Activated naive CD8-positive, alpha-beta T cell treated with anti-CD3 and anti-CD28 coated beads, Interleukin-2, amount 50 U/mL, for 24 hours (primary cell): ENCODE results near the gene CST3.

Source experiments
- ATAC-seq: fragments of 150-1000 bp; cut with Tn5 transposase; one replicate; pipeline ENCODE4 v1.10.0; 2021
- DNase-seq: peaks from one replicate; pipeline ENCODE4 v3.0.0; 2021
- H3K27ac Mint-ChIP-seq: one replicate; pipeline ENCODE4 v1.8.0; 2021; ENCODE audit warnings: mild to moderate bottlenecking, mixed read lengths
- H3K27me3 Mint-ChIP-seq: one replicate; pipeline ENCODE4 v1.8.0; 2021; ENCODE audit warnings: mixed read lengths
- H3K36me3 Mint-ChIP-seq: one replicate; pipeline ENCODE4 v1.8.0; 2021; ENCODE audit warnings: low read depth, mixed read lengths
- H3K4me1 Mint-ChIP-seq: one replicate; pipeline ENCODE4 v1.8.0; 2021; ENCODE audit warnings: mixed read lengths
- H3K4me3 Mint-ChIP-seq: one replicate; pipeline ENCODE4 v1.8.0; 2021; ENCODE audit warnings: mild to moderate bottlenecking, moderate library complexity, mixed read lengths
- H3K9me3 Mint-ChIP-seq: one replicate; pipeline ENCODE4 v1.8.0; 2021; ENCODE audit warnings: mixed read lengths

Gene CST3

DNA sequence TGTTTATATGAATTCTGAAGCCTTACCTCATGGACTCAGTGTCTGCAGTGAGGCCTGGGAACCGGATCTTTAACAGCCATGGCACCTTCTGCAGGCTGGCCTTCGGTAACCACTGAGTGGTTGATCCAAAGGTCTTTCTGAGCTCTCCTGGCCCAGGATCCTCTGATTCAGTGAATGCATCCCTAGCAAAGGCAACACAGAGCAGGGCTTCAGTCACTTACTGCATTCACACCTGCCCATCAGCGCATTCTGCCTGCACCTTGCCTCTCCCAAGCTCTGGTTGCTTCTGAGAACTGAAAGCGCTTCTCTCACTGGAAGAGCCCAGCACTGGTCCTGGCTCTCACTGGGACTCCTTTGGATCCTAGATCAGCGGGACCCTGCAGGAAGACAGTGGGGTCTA, 23.6 kb downstream of the CST3 start:
- H3K27ac Mint-ChIP-seq: no peak overlapping the region
- H3K9me3 Mint-ChIP-seq: no peaks in the 10 kb centered on the region
- DNase-seq (no peak), ATAC-seq (no peak)
- no peaks in the 10 kb centered on the region for H3K36me3 Mint-ChIP-seq
- H3K4me1 Mint-ChIP-seq: no peaks in the 10 kb centered on the region
- H3K4me3 Mint-ChIP-seq: no peak overlapping the region
- H3K27me3 Mint-ChIP-seq: peaks cover 12% of the 10 kb centered on the region

GRCh38 chr20:23613676-23614075, 24.1 kb downstream of the CST3 start:
- Mint-ChIP-seq H3K4me3 (no peak overlapping the region), H3K27me3 (peaks cover 10% of the 10 kb centered on the region), H3K4me1 (no peaks in the 10 kb centered on the region), H3K27ac (no peak overlapping the region), H3K36me3 (no peaks in the 10 kb centered on the region), H3K9me3 (no peaks in the 10 kb centered on the region)
- ATAC-seq (no peak), DNase-seq (no peak)

DNA sequence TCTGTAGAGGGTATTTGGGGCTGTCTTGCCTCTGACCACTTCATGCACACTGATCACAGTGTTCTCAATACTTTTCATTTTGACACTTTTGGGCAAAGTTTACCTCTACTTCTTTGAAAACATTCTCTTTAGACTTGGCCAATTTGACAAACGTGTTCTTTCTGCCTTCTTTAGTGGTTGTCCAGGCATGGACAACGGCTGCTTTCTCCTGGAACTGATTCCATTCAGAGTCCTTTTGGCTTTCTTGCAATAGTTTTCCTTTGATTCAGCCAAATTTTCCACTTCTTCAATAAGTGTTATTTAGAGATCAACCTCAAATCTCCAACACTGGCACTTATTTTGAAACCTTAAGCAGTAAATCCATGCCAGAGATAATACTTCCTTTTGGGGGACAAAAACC, 25.4 kb downstream of the CST3 start:
- Mint-ChIP-seq H3K27ac (no peak overlapping the region), H3K27me3 (peaks cover 4% of the 10 kb centered on the region), H3K4me1 (no peaks in the 10 kb centered on the region), H3K4me3 (no peak overlapping the region), H3K36me3 (no peaks in the 10 kb centered on the region), H3K9me3 (no peaks in the 10 kb centered on the region)
- DNase-seq (no peak), ATAC-seq (no peak)

DNA sequence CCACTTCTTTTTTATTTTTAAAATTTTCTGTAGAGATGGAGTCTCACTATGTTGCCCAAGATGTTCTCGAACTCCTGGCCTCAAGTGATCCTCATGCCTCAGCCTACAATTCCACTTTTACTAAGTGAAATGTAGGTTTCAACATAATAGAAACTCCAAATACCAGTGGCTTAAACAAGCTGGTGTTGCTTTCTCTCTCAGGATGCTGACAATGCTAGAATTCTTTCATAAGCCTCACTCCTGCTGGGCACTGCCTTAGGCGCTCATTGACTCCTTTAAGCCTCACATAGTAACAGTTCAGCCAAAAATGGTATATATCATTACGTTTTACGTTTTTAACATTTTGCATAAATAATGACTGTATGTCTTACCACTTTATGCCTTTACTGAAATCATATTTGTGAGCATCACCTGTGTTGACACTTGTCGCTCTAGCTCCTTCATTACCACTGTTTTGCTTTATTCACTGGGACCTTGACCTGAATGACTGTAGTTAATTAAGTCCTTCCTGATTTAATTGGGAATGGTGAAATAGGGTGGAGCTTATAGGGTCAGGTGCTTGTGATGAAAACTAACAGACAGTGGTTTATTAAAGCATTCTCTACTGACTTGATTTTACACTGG, 28.2 kb downstream of the CST3 start:
- no peak overlapping the region for H3K27ac Mint-ChIP-seq
- no peak for ATAC-seq
- no peak for DNase-seq
- H3K4me1 Mint-ChIP-seq: peaks cover 4% of the 10 kb centered on the region
- no peaks in the 10 kb centered on the region for H3K27me3 Mint-ChIP-seq
- no peaks in the 10 kb centered on the region for H3K9me3 Mint-ChIP-seq
- H3K4me3 Mint-ChIP-seq: no peak overlapping the region
- H3K36me3 Mint-ChIP-seq: no peaks in the 10 kb centered on the region

DNA sequence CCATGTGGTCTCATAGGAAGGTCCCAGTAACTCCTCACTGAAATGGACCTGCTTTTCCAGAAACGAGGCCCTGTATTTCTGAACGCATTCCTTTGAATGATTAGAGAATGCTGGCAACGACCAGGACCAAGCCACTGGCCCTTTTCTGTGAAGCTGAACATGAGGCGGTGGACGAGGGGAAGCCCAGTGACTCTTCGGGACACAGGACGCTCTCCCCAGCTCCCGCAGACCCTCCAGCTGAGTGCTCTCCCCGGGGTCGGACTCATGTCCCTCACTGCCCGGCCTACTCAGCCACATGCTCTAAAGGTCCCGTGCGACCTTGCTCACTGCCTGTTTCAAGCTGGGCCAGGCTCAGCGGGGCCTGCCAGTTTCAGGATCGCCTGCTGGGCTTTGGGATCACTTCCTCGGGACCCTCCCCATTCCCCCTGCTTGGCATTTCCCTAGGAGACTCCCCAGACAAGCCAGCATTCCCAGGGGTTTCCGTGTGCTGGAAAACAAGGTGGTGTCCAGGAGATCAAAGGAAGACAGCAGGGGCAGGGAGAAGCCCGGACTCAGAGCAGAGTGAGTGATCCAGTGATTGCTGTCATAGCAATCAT, 29.4 kb downstream of the CST3 start:
- Mint-ChIP-seq H3K4me3 (no peak overlapping the region), H3K36me3 (no peaks in the 10 kb centered on the region), H3K9me3 (no peaks in the 10 kb centered on the region), H3K27ac (no peak overlapping the region), H3K27me3 (no peaks in the 10 kb centered on the region), H3K4me1 (peaks cover 4% of the 10 kb centered on the region)
- no peak for DNase-seq
- no peak for ATAC-seq

DNA sequence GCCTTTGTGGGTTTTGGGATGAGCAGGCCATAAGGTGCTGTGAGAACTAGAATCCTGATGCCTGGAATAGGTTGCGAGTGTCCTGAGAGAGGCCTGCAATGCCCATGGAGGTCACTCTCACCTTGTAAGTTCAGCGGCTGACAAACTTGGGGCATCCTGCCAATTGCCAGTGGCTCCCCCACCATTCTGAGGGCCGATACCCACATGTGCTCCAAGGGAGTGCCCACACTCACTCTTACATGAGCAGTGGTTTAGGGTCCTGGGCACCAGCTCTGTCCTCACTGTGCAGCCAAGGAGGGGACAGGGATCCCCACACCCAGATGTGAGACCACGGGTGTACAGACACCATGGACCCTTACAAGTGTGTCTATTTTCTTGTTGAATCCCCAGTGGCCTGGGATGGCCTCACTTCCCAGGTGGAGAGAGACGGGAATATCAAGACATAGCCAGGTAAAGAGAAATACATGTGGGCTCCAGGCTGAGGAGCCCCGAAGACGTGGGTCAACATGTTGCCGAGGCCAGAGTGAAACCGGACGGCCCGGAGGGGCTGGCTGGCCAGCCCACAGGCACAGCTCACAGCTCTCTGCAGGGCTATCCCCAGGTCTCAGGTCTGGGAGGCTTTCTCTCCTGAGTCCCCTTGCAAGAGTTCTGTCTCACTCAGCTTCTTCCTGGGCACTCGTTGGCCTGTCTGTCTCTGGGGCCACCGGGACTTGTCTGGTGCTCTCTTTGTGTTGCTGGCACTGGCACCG, 30.1 kb downstream of the CST3 start:
- Mint-ChIP-seq H3K9me3 (no peaks in the 10 kb centered on the region), H3K27ac (no peak overlapping the region), H3K27me3 (no peaks in the 10 kb centered on the region), H3K4me3 (no peak overlapping the region), H3K4me1 (peaks cover 4% of the 10 kb centered on the region), H3K36me3 (no peaks in the 10 kb centered on the region)
- no peak for ATAC-seq
- no peak for DNase-seq

- peaks cover 4% of the 10 kb centered on the region for H3K4me1 Mint-ChIP-seq
- no peak overlapping the region for H3K4me3 Mint-ChIP-seq
- DNase-seq (peak; percentile 80), ATAC-seq (peak; percentile 83)
- H3K27me3 Mint-ChIP-seq: no peaks in the 10 kb centered on the region
- H3K9me3 Mint-ChIP-seq: no peaks in the 10 kb centered on the region
- no peaks in the 10 kb centered on the region for H3K36me3 Mint-ChIP-seq
- H3K27ac Mint-ChIP-seq: no peak overlapping the region
These were observed 31.1 kb downstream of the CST3 start for GRCh38 chr20:23606652-23607049.

DNA sequence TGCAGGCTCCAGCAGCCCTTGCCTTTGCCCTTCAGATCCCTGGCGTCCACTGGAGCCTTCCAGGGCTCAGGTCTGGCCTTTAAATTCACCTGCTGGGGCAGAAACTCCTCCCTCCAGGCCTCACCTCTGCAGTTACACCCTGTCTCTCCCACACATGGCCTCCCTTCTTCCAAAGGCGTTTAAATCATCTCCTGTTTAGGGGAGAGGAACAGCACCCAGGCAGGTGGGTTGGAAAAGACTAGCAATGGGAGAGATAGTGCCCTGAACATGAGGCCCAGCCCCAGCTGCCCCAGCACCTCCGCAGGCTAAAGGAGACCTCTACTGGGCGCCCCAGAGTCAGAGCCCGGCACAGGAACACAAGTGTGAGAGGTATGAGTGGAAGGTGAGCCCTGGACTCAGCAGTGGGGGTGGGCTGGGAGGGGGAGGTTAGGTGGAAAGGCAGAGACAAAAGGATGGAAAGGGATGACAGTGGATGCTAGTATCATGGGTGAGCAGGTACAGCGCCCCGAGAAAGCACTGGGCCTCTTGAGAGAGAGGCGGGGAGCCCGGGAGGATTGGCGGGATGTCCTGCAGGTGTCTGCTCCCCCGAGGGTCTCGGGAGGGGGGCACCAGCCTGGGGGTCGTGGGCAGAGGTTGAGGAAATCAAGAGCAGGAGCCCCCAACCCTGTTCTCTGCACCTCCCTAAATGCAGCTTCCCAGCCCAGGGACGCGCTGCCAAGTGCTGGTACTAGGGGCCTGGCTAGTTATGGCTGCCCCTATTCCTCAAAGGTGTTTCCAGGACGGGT, 31.7 kb downstream of the CST3 start, which contains the start of gene CST9:
CST9 (minus strand) TSS at position 51 of the 785 bp plus-strand sequence. CDS start 53 bp downstream, outside the sequence.
- Mint-ChIP-seq H3K27ac (no peak within 1 kb of the TSS), H3K36me3 (no peaks in the 10 kb centered on the region), H3K4me3 (no peak within 1 kb of the TSS), H3K4me1 (peaks cover 4% of the 10 kb centered on the region), H3K9me3 (no peaks in the 10 kb centered on the region), H3K27me3 (no peaks in the 10 kb centered on the region)
- DNase-seq: no peak
- no peak for ATAC-seq

DNA sequence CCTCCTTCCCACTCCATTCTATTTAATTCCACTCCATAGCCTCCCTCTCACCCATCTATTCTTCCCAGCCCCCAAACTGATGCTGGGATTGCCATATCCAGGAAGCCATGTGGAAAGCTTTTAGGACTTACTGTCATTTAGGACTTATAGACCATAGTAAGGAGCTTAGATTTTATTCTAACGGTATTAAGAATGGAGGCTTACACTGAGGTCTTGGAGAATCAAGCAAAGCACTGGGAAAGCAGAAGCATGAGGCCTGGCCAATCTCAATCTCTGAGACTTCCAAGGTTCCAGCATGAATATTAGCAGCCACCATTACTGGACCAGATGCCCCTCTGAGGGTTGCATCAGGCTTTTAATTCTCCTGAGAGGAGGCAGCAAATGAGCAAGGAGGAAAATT, 33.4 kb downstream of the CST3 start:
- no peaks in the 10 kb centered on the region for H3K36me3 Mint-ChIP-seq
- DNase-seq (no peak), ATAC-seq (no peak)
- H3K4me3 Mint-ChIP-seq: no peak overlapping the region
- peaks cover 4% of the 10 kb centered on the region for H3K4me1 Mint-ChIP-seq
- H3K27me3 Mint-ChIP-seq: no peaks in the 10 kb centered on the region
- no peak overlapping the region for H3K27ac Mint-ChIP-seq
- no peaks in the 10 kb centered on the region for H3K9me3 Mint-ChIP-seq

GRCh38 chr20:23603321-23603720, 34.4 kb downstream of the CST3 start:
- H3K27ac Mint-ChIP-seq: no peak overlapping the region
- H3K9me3 Mint-ChIP-seq: no peaks in the 10 kb centered on the region
- no peaks in the 10 kb centered on the region for H3K36me3 Mint-ChIP-seq
- ATAC-seq: no peak
- no peak overlapping the region for H3K4me3 Mint-ChIP-seq
- peaks cover 4% of the 10 kb centered on the region for H3K4me1 Mint-ChIP-seq
- no peak for DNase-seq
- no peaks in the 10 kb centered on the region for H3K27me3 Mint-ChIP-seq

DNA sequence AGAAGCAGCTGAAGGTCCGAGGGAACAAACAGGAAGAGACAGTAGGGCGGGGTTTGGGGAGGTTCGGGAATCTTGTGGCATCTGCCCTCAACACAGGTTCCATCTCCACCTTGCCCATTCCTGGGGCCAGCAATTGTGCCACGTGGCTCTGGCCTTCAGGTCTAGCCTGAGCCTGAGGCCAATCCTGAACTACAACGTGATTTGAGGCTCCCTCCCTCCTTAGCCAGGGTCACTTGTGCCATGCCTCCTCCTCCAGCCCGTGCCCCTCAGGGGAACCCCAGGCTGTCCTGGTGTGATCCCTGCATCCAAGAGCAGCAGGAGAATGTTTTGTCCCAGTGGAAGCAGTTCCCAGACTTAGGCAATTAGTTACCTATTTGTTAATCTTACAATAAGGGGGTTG, 35.1 kb downstream of the CST3 start:
- DNase-seq (no peak), ATAC-seq (no peak)
- no peak overlapping the region for H3K4me3 Mint-ChIP-seq
- peaks cover 4% of the 10 kb centered on the region for H3K4me1 Mint-ChIP-seq
- no peaks in the 10 kb centered on the region for H3K36me3 Mint-ChIP-seq
- H3K27me3 Mint-ChIP-seq: no peaks in the 10 kb centered on the region
- H3K9me3 Mint-ChIP-seq: no peaks in the 10 kb centered on the region
- H3K27ac Mint-ChIP-seq: no peak overlapping the region

GRCh38 chr20:23602241-23602640, 35.5 kb downstream of the CST3 start:
- no peaks in the 10 kb centered on the region for H3K27me3 Mint-ChIP-seq
- no peaks in the 10 kb centered on the region for H3K9me3 Mint-ChIP-seq
- peaks cover 4% of the 10 kb centered on the region for H3K4me1 Mint-ChIP-seq
- no peak overlapping the region for H3K4me3 Mint-ChIP-seq
- H3K27ac Mint-ChIP-seq: no peak overlapping the region
- no peak for DNase-seq
- ATAC-seq: no peak
- no peaks in the 10 kb centered on the region for H3K36me3 Mint-ChIP-seq

DNA sequence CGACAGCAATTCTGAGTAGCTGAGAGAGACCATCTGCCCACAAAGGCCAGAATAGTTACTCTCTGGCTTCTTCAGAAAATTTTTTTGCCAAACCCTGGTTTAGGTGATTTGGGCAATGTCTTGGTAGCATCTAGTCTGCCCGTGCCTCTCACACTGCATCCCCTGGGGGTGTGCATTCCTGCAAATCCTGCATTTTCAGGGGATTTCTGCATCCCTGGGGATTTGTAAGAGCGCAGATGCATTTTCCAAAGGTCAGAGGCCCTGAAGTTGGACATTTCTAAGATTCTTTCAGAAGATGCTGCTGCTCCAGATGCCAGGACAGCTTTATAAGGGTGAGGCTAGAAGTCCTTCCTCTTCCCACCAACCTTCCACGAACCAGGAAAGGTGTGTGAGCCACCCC, 36.0 kb downstream of the CST3 start:
- H3K36me3 Mint-ChIP-seq: no peaks in the 10 kb centered on the region
- H3K27ac Mint-ChIP-seq: no peak overlapping the region
- no peaks in the 10 kb centered on the region for H3K9me3 Mint-ChIP-seq
- DNase-seq (no peak), ATAC-seq (no peak)
- H3K4me1 Mint-ChIP-seq: peaks cover 2% of the 10 kb centered on the region
- no peaks in the 10 kb centered on the region for H3K27me3 Mint-ChIP-seq
- no peak overlapping the region for H3K4me3 Mint-ChIP-seq

- no peak overlapping the region for H3K27ac Mint-ChIP-seq
These were observed 39.3 kb downstream of the CST3 start for GRCh38 chr20:23598481-23598880.

More at GRCh38 chr20:23598481-23598880, 39.3 kb downstream of the CST3 start:
- Mint-ChIP-seq H3K36me3 (no peaks in the 10 kb centered on the region), H3K9me3 (no peaks in the 10 kb centered on the region), H3K27me3 (no peaks in the 10 kb centered on the region), H3K4me1 (no peaks in the 10 kb centered on the region), H3K4me3 (no peak overlapping the region)
- ATAC-seq (no peak), DNase-seq (no peak)
